ENCODE results near the gene PIP5K1C. TPM values are rescaled to one million over a fixed set of nuclear protein-coding genes. Genes with fewer than 3 reads are reported as not detected.
"Not testable (repeated sequence)": the region's sequence is repeated elsewhere in the genome, so short reads cannot be mapped to it uniquely, and the experiment has no call there.

Gene PIP5K1C
- total RNA-seq, 1 experiment from 2014 or later: 20.0 TPM

GRCh38 chr19:3632739-3633558 lies 67.3 kb downstream of the PIP5K1C start:
- Histone ChIP-seq H3K4me3 (no peak overlapping the region), H3F3A (ENCODE audit: insufficient read depth, low read depth) (no peaks in the 10 kb centered on the region), H3K36me3 (ENCODE audit: low read depth) (no peaks in the 10 kb centered on the region), H3K27ac (no peak overlapping the region), H3K4me1 (replicated peaks; ENCODE audit: insufficient read depth) (no peaks in the 10 kb centered on the region), H4K20me1 (ENCODE audit: insufficient read depth) (no peaks in the 10 kb centered on the region), H3K9me2 (ENCODE audit: insufficient read depth) (no peaks in the 10 kb centered on the region), H3K79me2 (ENCODE audit: low read depth) (no peaks in the 10 kb centered on the region), H3K9me3 (ENCODE audit: insufficient read depth, low read depth) (no peaks in the 10 kb centered on the region), H3K4me2 (no peak overlapping the region), H2AFZ (no peak overlapping the region), H3K27me3 (ENCODE audit: insufficient read depth, low read depth) (no peaks in the 10 kb centered on the region)
- intact Hi-C loops (cut with micrococcal nuclease; ENCODE audit: unreplicated experiment): no loop called here
- TF ChIP-seq CTCF (conservative IDR thresholded peaks at IDR 0.05) (no peak), EZH2 (IDR thresholded peaks at IDR 0.05; ENCODE audit: low read depth) (no peak)
- no TSS peak for BruUV-seq (replicated peaks)
- ChIA-PET CTCF (no interaction called here), POLR2A (ENCODE audit: unreplicated experiment) (interaction anchor here (0.6 kb wide), 1 partner anchor 23 kb away, joined by 3 read pairs; no protein-coding TSS in a partner anchor)
- no peak for DNase-seq

- BruUV-seq (replicated peaks): no TSS peak
- TF ChIP-seq EZH2 (IDR thresholded peaks at IDR 0.05; ENCODE audit: low read depth): no peak
- TF ChIP-seq CTCF (conservative IDR thresholded peaks at IDR 0.05): no peak
- Histone ChIP-seq H3F3A (ENCODE audit: insufficient read depth, low read depth) (no peaks in the 10 kb centered on the region), H3K36me3 (ENCODE audit: low read depth) (no peaks in the 10 kb centered on the region), H3K9me2 (ENCODE audit: insufficient read depth) (no peaks in the 10 kb centered on the region), H3K79me2 (ENCODE audit: low read depth) (no peaks in the 10 kb centered on the region), H2AFZ (no peak overlapping the region), H4K20me1 (ENCODE audit: insufficient read depth) (no peaks in the 10 kb centered on the region), H3K9me3 (ENCODE audit: insufficient read depth, low read depth) (no peaks in the 10 kb centered on the region), H3K4me2 (no peak overlapping the region), H3K27ac (no peak overlapping the region), H3K4me1 (replicated peaks; ENCODE audit: insufficient read depth) (no peaks in the 10 kb centered on the region), H3K4me3 (no peak overlapping the region), H3K27me3 (ENCODE audit: insufficient read depth, low read depth) (no peaks in the 10 kb centered on the region)
- ChIA-PET CTCF (no interaction called here), POLR2A (ENCODE audit: unreplicated experiment) (interaction anchor here (0.6 kb wide), 1 partner anchor 24 kb away, joined by 3 read pairs; no protein-coding TSS in a partner anchor)
- intact Hi-C loops (cut with micrococcal nuclease; ENCODE audit: unreplicated experiment): no loop called here
- no peak for DNase-seq
These were observed 68.2 kb downstream of the PIP5K1C start for GRCh38 chr19:3632098-3632497.

- no peaks in the 10 kb centered on the region for H3F3A ChIP-seq (ENCODE audit: insufficient read depth, low read depth)
- TF ChIP-seq CTCF (conservative IDR thresholded peaks at IDR 0.05): no peak
- no peak for TF ChIP-seq EZH2 (IDR thresholded peaks at IDR 0.05; ENCODE audit: low read depth)
- no peaks in the 10 kb centered on the region for H3K9me3 ChIP-seq (ENCODE audit: insufficient read depth, low read depth)
- no peaks in the 10 kb centered on the region for H4K20me1 ChIP-seq (ENCODE audit: insufficient read depth)
- H3K27me3 ChIP-seq (ENCODE audit: insufficient read depth, low read depth): no peaks in the 10 kb centered on the region
- CTCF ChIA-PET: no interaction called here
- H3K36me3 ChIP-seq (ENCODE audit: low read depth): no peaks in the 10 kb centered on the region
- BruUV-seq (replicated peaks): no TSS peak
- intact Hi-C loops (cut with micrococcal nuclease; ENCODE audit: unreplicated experiment): no loop called here
- H3K79me2 ChIP-seq (ENCODE audit: low read depth): peaks cover 2% of the 10 kb centered on the region
- H2AFZ ChIP-seq: no peak overlapping the region
- POLR2A ChIA-PET (ENCODE audit: unreplicated experiment): no interaction called here
- no peak overlapping the region for H3K27ac ChIP-seq
- H3K4me2 ChIP-seq: no peak overlapping the region
- H3K4me3 ChIP-seq: no peak overlapping the region
- no peak for DNase-seq
- H3K4me1 ChIP-seq (replicated peaks; ENCODE audit: insufficient read depth): no peaks in the 10 kb centered on the region
- no peaks in the 10 kb centered on the region for H3K9me2 ChIP-seq (ENCODE audit: insufficient read depth)
These were observed 69.0 kb downstream of the PIP5K1C start for GRCh38 chr19:3631053-3631861.

- H3K79me2 ChIP-seq (ENCODE audit: low read depth): peaks cover 25% of the 10 kb centered on the region
- H3F3A ChIP-seq (ENCODE audit: insufficient read depth, low read depth); H3K9me3 ChIP-seq (ENCODE audit: insufficient read depth, low read depth); H3K4me1 ChIP-seq (replicated peaks; ENCODE audit: insufficient read depth); H4K20me1 ChIP-seq (ENCODE audit: insufficient read depth); BruUV-seq (replicated peaks); H2AFZ ChIP-seq; H3K9me2 ChIP-seq (ENCODE audit: insufficient read depth); H3K4me2 ChIP-seq; CTCF ChIA-PET; H3K27me3 ChIP-seq (ENCODE audit: insufficient read depth, low read depth); H3K36me3 ChIP-seq (ENCODE audit: low read depth); DNase-seq; POLR2A ChIA-PET (ENCODE audit: unreplicated experiment); H3K27ac ChIP-seq; H3K4me3 ChIP-seq: not testable (repeated sequence)
- intact Hi-C loops (cut with micrococcal nuclease; ENCODE audit: unreplicated experiment): loop anchor here (5.0 kb wide), 1 partner anchor 71 kb away; the partner anchor contains the start of gene MFSD12
These were observed 71.5 kb downstream of the PIP5K1C start for GRCh38 chr19:3628766-3629165.
